ENCODE results near the gene GHRH. TPM values are rescaled to one million over a fixed set of nuclear protein-coding genes. Genes with fewer than 3 reads are reported as not detected.

GHRH gene
- total RNA-seq, 3 donors from 2014 or later (not counting 1 experiment from before 2014, with no cell fraction given): not detected

DNA sequence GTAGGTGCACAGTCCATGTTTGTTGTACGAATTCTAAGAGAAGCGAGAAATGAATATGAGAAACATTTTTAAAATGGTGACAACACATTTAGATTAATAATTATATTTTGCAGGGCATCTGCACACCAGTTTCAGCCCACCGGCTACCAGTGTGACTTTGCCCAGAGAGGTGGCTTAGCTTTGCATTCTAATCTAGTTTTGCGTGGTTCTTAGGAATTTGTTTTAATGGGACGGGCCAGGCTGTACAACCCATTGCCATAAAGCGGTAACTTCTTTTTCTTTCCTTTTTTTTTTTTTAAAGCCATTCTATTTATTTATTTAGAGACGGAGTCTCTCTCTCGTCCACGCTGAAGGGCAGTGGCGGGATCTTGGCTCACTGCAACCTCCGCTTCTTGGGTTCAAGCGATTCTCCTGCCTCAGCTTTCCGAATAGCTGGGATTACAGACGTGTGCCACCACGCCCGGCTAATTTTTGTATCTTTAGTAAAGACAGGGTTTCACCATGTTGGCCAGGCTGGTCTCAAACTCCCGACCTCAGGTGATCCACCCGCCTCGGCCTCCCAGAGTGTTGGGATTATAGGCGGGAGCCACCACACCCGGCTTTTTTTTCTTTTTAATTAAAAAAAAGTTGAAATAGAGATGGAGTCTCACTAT is 28.7 kb upstream of the GHRH start:
- Histone ChIP-seq H3K4me3 (ENCODE audit: low read length) (peak overlapping the region; percentile 93), H3K9me3 (ENCODE audit: control insufficient read depth, insufficient read depth, low read length) (no peaks in the 10 kb centered on the region), H3K27ac (ENCODE audit: low read length) (peak overlapping the region; percentile 94), H3K27me3 (ENCODE audit: control insufficient read depth, insufficient read depth, low read length) (no peaks in the 10 kb centered on the region), H3K36me3 (ENCODE audit: control insufficient read depth, insufficient read depth, low read length) (no peaks in the 10 kb centered on the region), H3K4me1 (ENCODE audit: control insufficient read depth, insufficient read depth, low read length) (peaks cover 19% of the 10 kb centered on the region)
- TF ChIP-seq, protein P1, sequence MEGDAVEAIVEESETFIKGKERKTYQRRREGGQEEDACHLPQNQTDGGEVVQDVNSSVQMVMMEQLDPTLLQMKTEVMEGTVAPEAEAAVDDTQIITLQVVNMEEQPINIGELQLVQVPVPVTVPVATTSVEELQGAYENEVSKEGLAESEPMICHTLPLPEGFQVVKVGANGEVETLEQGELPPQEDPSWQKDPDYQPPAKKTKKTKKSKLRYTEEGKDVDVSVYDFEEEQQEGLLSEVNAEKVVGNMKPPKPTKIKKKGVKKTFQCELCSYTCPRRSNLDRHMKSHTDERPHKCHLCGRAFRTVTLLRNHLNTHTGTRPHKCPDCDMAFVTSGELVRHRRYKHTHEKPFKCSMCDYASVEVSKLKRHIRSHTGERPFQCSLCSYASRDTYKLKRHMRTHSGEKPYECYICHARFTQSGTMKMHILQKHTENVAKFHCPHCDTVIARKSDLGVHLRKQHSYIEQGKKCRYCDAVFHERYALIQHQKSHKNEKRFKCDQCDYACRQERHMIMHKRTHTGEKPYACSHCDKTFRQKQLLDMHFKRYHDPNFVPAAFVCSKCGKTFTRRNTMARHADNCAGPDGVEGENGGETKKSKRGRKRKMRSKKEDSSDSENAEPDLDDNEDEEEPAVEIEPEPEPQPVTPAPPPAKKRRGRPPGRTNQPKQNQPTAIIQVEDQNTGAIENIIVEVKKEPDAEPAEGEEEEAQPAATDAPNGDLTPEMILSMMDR (IDR thresholded peaks at IDR 0.05): no peak
- peaks cover 0 to under 1% of the 10 kb centered on the region in 2 donors for H3K27me3 Mint-ChIP-seq (ENCODE audit: low read depth in 2 of 2)
- 85% methylated on average over 21 of the region's 21 CpGs for WGBS (ENCODE audit: insufficient coverage)
- H3K9me3 Mint-ChIP-seq: peaks cover 3% of the 10 kb centered on the region in 2 donors
- peaks cover 23 to 29% of the 10 kb centered on the region in 2 donors for H3K4me1 Mint-ChIP-seq
- intact Hi-C loops (cut with micrococcal nuclease): no loop called here
- ATAC-seq: no peak
- DNase-seq: no peak
- peak overlapping the region; percentile 90 to 96 for H3K27ac Mint-ChIP-seq
- peaks cover 8% of the 10 kb centered on the region for H3K36me3 Mint-ChIP-seq
- peak overlapping the region; percentile 92 for H3K4me3 Mint-ChIP-seq

GRCh38 chr20:37288091-37288490 is 26.5 kb upstream of the GHRH start:
- Histone ChIP-seq H3K36me3 (ENCODE audit: control insufficient read depth, insufficient read depth, low read length) (no peaks in the 10 kb centered on the region), H3K27me3 (ENCODE audit: control insufficient read depth, insufficient read depth, low read length) (no peaks in the 10 kb centered on the region), H3K27ac (ENCODE audit: low read length) (no peak overlapping the region), H3K9me3 (ENCODE audit: control insufficient read depth, insufficient read depth, low read length) (no peaks in the 10 kb centered on the region), H3K4me3 (ENCODE audit: low read length) (no peak overlapping the region), H3K4me1 (ENCODE audit: control insufficient read depth, insufficient read depth, low read length) (peaks cover 19% of the 10 kb centered on the region)
- H3K9me3 Mint-ChIP-seq: no peaks in the 10 kb centered on the region
- H3K27ac Mint-ChIP-seq: peak overlapping the region; percentile 90 to 96
- no peak for ATAC-seq
- peaks cover 10 to 14% of the 10 kb centered on the region in 2 donors for H3K4me1 Mint-ChIP-seq
- no peak for DNase-seq
- TF ChIP-seq, protein P1 (IDR thresholded peaks at IDR 0.05): no peak
- no peaks in the 10 kb centered on the region for H3K36me3 Mint-ChIP-seq
- WGBS (ENCODE audit: insufficient coverage): 92% methylated on average over 3 of the region's 4 CpGs
- H3K27me3 Mint-ChIP-seq (ENCODE audit: low read depth in 2 of 2): peaks cover 0 to 5% of the 10 kb centered on the region in 2 donors
- H3K4me3 Mint-ChIP-seq: peak overlapping the region; percentile 60
- intact Hi-C loops (cut with micrococcal nuclease): loop anchor here (5.0 kb wide), 1 partner anchor 244 kb away; no protein-coding TSS in a partner anchor

DNA sequence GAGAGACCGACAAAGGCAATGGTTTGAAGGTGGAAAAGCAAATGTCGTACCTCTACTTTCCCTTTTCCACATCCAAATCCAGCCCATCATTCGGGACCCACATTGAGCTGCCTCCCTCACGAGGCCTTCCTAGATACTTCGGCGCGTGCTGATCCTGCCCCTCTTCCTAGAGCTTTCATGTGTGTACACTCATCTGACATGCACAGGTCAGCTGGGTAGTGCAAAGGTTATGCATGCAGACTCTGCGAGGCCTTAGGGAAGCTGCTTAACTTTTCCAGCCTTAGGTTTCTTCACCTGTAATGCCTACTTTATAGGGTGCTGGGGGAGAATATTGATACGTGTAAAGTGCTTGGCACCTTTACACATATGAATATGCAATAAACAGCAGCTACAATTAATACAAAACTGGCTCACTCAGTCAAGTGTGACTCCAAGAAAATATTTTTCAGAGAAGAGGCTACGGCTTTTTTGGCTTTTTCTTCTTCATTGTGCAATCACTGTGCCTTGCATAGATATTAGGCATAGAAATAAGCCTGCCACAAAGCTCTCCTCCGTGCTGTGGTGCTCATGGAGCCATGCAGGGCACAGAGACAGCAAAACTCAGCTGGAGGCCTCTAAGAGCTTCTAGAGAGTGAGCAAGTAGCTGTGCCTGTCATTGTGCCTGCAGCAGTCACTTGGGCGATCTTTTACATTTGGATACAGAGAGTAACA is 24.2 kb upstream of the GHRH start:
- Histone ChIP-seq H3K36me3 (ENCODE audit: control insufficient read depth, insufficient read depth, low read length) (no peaks in the 10 kb centered on the region), H3K4me3 (ENCODE audit: low read length) (no peak overlapping the region), H3K4me1 (ENCODE audit: control insufficient read depth, insufficient read depth, low read length) (peaks cover 18% of the 10 kb centered on the region), H3K27me3 (ENCODE audit: control insufficient read depth, insufficient read depth, low read length) (no peaks in the 10 kb centered on the region), H3K9me3 (ENCODE audit: control insufficient read depth, insufficient read depth, low read length) (no peaks in the 10 kb centered on the region), H3K27ac (ENCODE audit: low read length) (no peak overlapping the region)
- H3K27ac Mint-ChIP-seq: no peak overlapping the region
- H3K9me3 Mint-ChIP-seq: no peaks in the 10 kb centered on the region
- peaks cover 5 to 8% of the 10 kb centered on the region in 2 donors for H3K27me3 Mint-ChIP-seq (ENCODE audit: low read depth in 2 of 2)
- no peaks in the 10 kb centered on the region for H3K4me1 Mint-ChIP-seq
- 88% methylated on average over 11 of the region's 12 CpGs for WGBS (ENCODE audit: insufficient coverage)
- intact Hi-C loops (cut with micrococcal nuclease): loop anchor here (5.0 kb wide), 1 partner anchor 246 kb away; no protein-coding TSS in a partner anchor
- DNase-seq (no peak), ATAC-seq (no peak)
- no peak overlapping the region for H3K4me3 Mint-ChIP-seq
- TF ChIP-seq, protein P1 (IDR thresholded peaks at IDR 0.05): no peak
- no peaks in the 10 kb centered on the region for H3K36me3 Mint-ChIP-seq

All from natural killer cell (primary cell).